HEK293 (cell line): ENCODE data around the gene FGF7.

Source experiments
- CTCF ChIA-PET: fragments of 350-600 bp; formaldehyde crosslinking; extraction: SDS; loops from one replicate; lab custom pipeline; 2021; ENCODE audit warnings: antibody characterized with exemption; lab: Yijun Ruan, JAX
- POLR2A ChIA-PET: fragments of 300-600 bp; formaldehyde crosslinking; extraction: SDS; loops from one replicate; lab custom pipeline; 2020; ENCODE audit warnings: antibody characterized with exemption, inconsistent platforms; lab: Yijun Ruan, JAX
- H3K27ac ChIP-seq: fragments of 200-500 bp; sonication (Bioruptor generic); 2 replicates; pipeline ENCODE4 v1.5.1; 2014; ENCODE audit warnings: low read depth, low read length, control low read depth, inconsistent platforms; ENCODE audit errors: extremely low read depth
- H3K36me3 ChIP-seq, 2 experiments: fragments of 200-500 bp in 1 of 2; sonication (Bioruptor generic) in 1 of 2; 1 replicate in 1 of 2; 2 replicates in 1 of 2; pipeline ENCODE4 v1.5.1; 2014 to 2017; ENCODE audit warnings: inconsistent platforms in 2 of 2, low read length in 2 of 2; ENCODE audit not compliant: control insufficient read depth in 2 of 2, insufficient read depth in 1 of 2
- H3K4me1 ChIP-seq: fragments of 200-500 bp; sonication (Bioruptor generic); 2 replicates; pipeline ENCODE4 v1.5.1; 2014; ENCODE audit warnings: mild to moderate bottlenecking, low read length, inconsistent platforms; ENCODE audit not compliant: control insufficient read depth, insufficient read depth
- H3K4me3 ChIP-seq: 2 replicates; pipeline ENCODE4 v1.5.1; 2011; ENCODE audit warnings: low read depth, mild to moderate bottlenecking, control low read depth, low read length, moderate library complexity
- H3K9me3 ChIP-seq: fragments of 200-500 bp; sonication (Bioruptor generic); 2 replicates; pipeline ENCODE4 v1.5.1; 2014; ENCODE audit warnings: low read depth, low read length, inconsistent platforms; ENCODE audit not compliant: control insufficient read depth, insufficient read depth
- BCL11B ChIP-seq: fragments of 450-650 bp; formaldehyde crosslinking; IDR thresholded peaks from 2 replicates; pipeline ENCODE4 v1.5.1; 2016; ENCODE audit warnings: low read depth, missing biosample characterization, missing genetic modification characterization
- HOXC10 ChIP-seq: sonication (generic); formaldehyde crosslinking; IDR thresholded peaks from 2 replicates; pipeline ENCODE4 v1.8.1; 2023; ENCODE audit warnings: mild to moderate bottlenecking, missing genetic modification reagents
- OVOL3 ChIP-seq: fragments of 450-650 bp; formaldehyde crosslinking; IDR thresholded peaks from 2 replicates; pipeline ENCODE4 v1.5.1; 2016; ENCODE audit warnings: missing biosample characterization, missing genetic modification characterization
- ZBTB7A ChIP-seq: fragments of 450-650 bp; formaldehyde crosslinking; IDR thresholded peaks from 2 replicates; pipeline ENCODE4 v1.5.1; 2016; ENCODE audit warnings: low read depth, missing biosample characterization, missing genetic modification characterization
- ZFHX2 ChIP-seq: fragments of 450-650 bp; formaldehyde crosslinking; conservative IDR thresholded peaks from 2 replicates; pipeline ENCODE4 v1.5.1; 2016; ENCODE audit warnings: missing biosample characterization, missing genetic modification characterization
- ZFP37 ChIP-seq: fragments of 450-650 bp; formaldehyde crosslinking; IDR thresholded peaks from 2 replicates; pipeline ENCODE4 v1.5.1; 2016; ENCODE audit warnings: missing biosample characterization, missing genetic modification characterization
- ZNF138 ChIP-seq: fragments of 450-650 bp; formaldehyde crosslinking; IDR thresholded peaks from 2 replicates; pipeline ENCODE4 v1.5.1; 2016; ENCODE audit warnings: missing biosample characterization, missing genetic modification characterization, borderline replicate concordance
- ZNF221 ChIP-seq: fragments of 450-650 bp; formaldehyde crosslinking; IDR thresholded peaks from 2 replicates; pipeline ENCODE4 v1.5.1; 2017; ENCODE audit warnings: missing biosample characterization, missing genetic modification characterization, borderline replicate concordance
- ZNF555 ChIP-seq: fragments of 450-650 bp; formaldehyde crosslinking; conservative IDR thresholded peaks from 2 replicates; pipeline ENCODE4 v1.5.1; 2017; ENCODE audit warnings: missing biosample characterization, mild to moderate bottlenecking, missing genetic modification characterization, inconsistent platforms
- ZNF561 ChIP-seq: fragments of 450-650 bp; IDR thresholded peaks from 2 replicates; pipeline ENCODE4 v1.5.1; 2018; ENCODE audit warnings: missing biosample characterization, missing genetic modification characterization, borderline replicate concordance
- ZNF600 ChIP-seq: fragments of 450-650 bp; formaldehyde crosslinking; IDR thresholded peaks from 2 replicates; pipeline ENCODE4 v1.5.1; 2016; ENCODE audit warnings: missing biosample characterization, missing genetic modification characterization
- ZNF664 ChIP-seq: fragments of 450-650 bp; formaldehyde crosslinking; IDR thresholded peaks from 2 replicates; pipeline ENCODE4 v1.5.1; 2016; ENCODE audit warnings: missing biosample characterization, missing genetic modification characterization
- ZNF785 ChIP-seq: fragments of 450-650 bp; formaldehyde crosslinking; IDR thresholded peaks from 2 replicates; pipeline ENCODE4 v1.5.1; 2016; ENCODE audit warnings: missing biosample characterization, missing genetic modification characterization
- TF ChIP-seq, protein P1 (sequence below): fragments of 450-650 bp; formaldehyde crosslinking; IDR thresholded peaks from 2 replicates; pipeline ENCODE4 v1.5.1; 2016; ENCODE audit warnings: missing biosample characterization, missing genetic modification characterization
- TF ChIP-seq, protein P2 (sequence below): fragments of 450-650 bp; formaldehyde crosslinking; IDR thresholded peaks from 2 replicates; pipeline ENCODE4 v1.5.1; 2016; ENCODE audit warnings: missing biosample characterization, missing genetic modification characterization
- TF ChIP-seq, protein P3 (sequence below): fragments of 450-650 bp; formaldehyde crosslinking; IDR thresholded peaks from 2 replicates; pipeline ENCODE4 v1.5.1; 2016; ENCODE audit warnings: missing biosample characterization, missing genetic modification characterization

The FGF7 gene

DNA sequence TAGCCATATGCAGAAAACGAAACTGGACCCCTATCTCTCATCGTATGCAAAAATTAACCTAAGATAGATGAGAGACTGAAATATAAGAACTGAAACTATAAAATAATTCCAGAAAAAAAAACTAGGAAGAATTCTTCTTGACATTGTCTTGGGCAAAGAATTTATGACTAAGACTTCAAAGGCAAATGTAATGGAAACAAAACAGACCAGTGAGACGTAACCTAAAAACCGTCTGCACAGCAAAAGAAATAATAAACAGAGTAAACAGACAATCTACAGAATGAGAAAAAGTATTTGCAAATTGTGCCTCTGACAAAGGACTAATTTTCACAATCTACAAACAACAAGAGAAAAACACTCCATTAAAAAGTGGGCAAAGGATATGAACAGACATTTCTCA is 105.2 kb downstream of the FGF7 start (continued):
- TF ChIP-seq ZNF221 (tag by site-specific recombination) (no peak), ZNF664 (tag by site-specific recombination) (no peak), OVOL3 (no peak), ZNF600 (no peak), ZFP37 (tag by site-specific recombination) (no peak), ZFHX2 (tag by site-specific recombination) (no peak)
- TF ChIP-seq, protein P1, sequence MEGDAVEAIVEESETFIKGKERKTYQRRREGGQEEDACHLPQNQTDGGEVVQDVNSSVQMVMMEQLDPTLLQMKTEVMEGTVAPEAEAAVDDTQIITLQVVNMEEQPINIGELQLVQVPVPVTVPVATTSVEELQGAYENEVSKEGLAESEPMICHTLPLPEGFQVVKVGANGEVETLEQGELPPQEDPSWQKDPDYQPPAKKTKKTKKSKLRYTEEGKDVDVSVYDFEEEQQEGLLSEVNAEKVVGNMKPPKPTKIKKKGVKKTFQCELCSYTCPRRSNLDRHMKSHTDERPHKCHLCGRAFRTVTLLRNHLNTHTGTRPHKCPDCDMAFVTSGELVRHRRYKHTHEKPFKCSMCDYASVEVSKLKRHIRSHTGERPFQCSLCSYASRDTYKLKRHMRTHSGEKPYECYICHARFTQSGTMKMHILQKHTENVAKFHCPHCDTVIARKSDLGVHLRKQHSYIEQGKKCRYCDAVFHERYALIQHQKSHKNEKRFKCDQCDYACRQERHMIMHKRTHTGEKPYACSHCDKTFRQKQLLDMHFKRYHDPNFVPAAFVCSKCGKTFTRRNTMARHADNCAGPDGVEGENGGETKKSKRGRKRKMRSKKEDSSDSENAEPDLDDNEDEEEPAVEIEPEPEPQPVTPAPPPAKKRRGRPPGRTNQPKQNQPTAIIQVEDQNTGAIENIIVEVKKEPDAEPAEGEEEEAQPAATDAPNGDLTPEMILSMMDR (tag by site-specific recombination) = no peak

DNA sequence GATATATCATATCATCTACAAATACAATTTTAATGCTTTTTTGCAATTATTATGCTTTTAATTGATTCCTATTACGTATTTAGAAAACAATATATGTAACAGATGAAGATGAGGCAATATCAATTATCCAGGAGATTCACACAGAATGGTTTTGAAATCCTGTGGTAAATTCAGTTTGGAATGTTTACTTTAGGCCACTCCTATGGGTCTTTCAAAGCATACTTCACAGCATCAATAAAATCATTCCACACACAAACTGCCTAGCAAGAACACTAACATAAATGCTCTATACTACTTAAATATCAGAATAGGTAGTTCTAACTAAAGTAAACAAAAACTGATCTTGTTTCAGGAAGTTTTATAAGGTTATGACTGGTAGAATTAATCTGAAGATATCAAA is 107.0 kb downstream of the FGF7 start:
- H3K4me1 ChIP-seq = no peaks in the 10 kb centered on the region
- no peaks in the 10 kb centered on the region for H3K36me3 ChIP-seq
- H3K27ac ChIP-seq = no peak overlapping the region
- TF ChIP-seq ZBTB7A (no peak), ZNF561 (no peak), ZNF555 (tag by site-specific recombination) (no peak), ZNF138 (tag by site-specific recombination) (no peak), HOXC10 (no peak), ZNF785 (tag by site-specific recombination) (no peak), BCL11B (tag by site-specific recombination) (no peak)
- TF ChIP-seq, protein P2, sequence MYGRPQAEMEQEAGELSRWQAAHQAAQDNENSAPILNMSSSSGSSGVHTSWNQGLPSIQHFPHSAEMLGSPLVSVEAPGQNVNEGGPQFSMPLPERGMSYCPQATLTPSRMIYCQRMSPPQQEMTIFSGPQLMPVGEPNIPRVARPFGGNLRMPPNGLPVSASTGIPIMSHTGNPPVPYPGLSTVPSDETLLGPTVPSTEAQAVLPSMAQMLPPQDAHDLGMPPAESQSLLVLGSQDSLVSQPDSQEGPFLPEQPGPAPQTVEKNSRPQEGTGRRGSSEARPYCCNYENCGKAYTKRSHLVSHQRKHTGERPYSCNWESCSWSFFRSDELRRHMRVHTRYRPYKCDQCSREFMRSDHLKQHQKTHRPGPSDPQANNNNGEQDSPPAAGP (tag by site-specific recombination) = no peak
- TF ChIP-seq, protein P3, sequence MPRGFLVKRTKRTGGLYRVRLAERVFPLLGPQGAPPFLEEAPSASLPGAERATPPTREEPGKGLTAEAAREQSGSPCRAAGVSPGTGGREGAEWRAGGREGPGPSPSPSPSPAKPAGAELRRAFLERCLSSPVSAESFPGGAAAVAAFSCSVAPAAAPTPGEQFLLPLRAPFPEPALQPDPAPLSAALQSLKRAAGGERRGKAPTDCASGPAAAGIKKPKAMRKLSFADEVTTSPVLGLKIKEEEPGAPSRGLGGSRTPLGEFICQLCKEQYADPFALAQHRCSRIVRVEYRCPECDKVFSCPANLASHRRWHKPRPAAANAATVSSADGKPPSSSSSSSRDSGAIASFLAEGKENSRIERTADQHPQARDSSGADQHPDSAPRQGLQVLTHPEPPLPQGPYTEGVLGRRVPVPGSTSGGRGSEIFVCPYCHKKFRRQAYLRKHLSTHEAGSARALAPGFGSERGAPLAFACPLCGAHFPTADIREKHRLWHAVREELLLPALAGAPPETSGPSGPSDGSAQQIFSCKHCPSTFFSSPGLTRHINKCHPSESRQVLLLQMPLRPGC = no peak
- no peaks in the 10 kb centered on the region for H3K9me3 ChIP-seq
- CTCF ChIA-PET = no interaction called here
- H3K4me3 ChIP-seq = no peak overlapping the region
- POLR2A ChIA-PET = no interaction called here
